Measurements from ENCODE around the gene LSM10. TPM values are rescaled to one million over a fixed set of nuclear protein-coding genes. Genes with fewer than 3 reads are reported as not detected.
A peak's percentile ranks its signal among the peaks of the same experiment; 100 is the strongest.

Gene LSM10
- total RNA-seq, 2 experiments from 2014 or later = 33.5 to 36.5 TPM

DNA sequence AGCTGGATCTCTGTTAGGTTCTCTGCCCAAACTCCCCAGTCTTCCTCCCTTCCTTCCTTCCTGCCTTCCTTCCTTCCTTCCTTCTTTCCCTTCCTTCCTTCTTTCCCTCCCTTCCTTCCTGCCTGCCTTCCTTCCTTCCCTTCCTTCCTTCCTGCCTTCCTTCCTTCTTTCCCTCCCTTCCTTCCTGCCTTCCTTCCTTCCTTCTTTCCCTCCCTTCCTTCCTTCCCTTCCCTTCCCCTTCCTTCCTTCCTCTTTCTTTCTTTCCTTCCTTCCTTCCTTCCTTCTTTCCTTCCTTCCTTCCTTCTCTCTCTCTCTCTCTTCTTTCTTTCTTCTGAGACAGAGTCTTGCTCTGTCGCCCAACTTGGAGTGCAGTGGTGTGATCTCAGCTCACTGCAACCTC lies 8.7 kb upstream of the LSM10 start:
- Mint-ChIP-seq H3K9me3 (no peaks in the 10 kb centered on the region), H3K27me3 (ENCODE audit: low read depth) (no peaks in the 10 kb centered on the region), H3K4me1 (ENCODE audit: low read depth) (peaks cover 2% of the 10 kb centered on the region), H3K27ac (no peak overlapping the region), H3K36me3 (ENCODE audit: low read depth) (no peaks in the 10 kb centered on the region), H3K4me3 (no peak overlapping the region)
- intact Hi-C loops (cut with micrococcal nuclease) = no loop called here
- CTCF ChIA-PET = interaction anchor here (0.5 kb wide), 1 partner anchor 12 kb away, joined by 5 read pairs; no protein-coding TSS in a partner anchor
- DNase-seq = no peak

DNA sequence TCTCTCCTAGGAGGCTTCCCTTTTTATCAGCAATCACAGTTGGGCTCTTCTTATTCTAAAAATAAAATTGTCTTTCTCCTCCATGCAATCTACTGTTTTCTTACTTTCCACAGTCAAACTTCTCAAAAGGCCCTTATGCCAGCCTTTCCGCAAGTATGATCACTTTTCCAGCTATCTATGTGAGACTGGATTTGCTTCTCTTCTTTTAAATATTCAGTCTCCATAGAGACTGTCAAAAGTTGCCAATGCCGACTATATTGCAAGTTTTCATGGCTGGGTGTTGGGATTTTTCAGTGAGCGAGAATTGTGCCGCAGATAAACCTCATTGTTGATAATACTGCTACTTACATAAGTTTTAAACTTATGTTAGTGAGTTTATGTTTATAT lies 4.8 kb upstream of the LSM10 start:
- Mint-ChIP-seq H3K36me3 (ENCODE audit: low read depth) (peaks cover 2% of the 10 kb centered on the region), H3K4me1 (ENCODE audit: low read depth) (peaks cover 7% of the 10 kb centered on the region), H3K27me3 (ENCODE audit: low read depth) (no peaks in the 10 kb centered on the region), H3K4me3 (no peak overlapping the region), H3K27ac (no peak overlapping the region), H3K9me3 (no peaks in the 10 kb centered on the region)
- CTCF ChIA-PET = interaction anchor here (0.6 to 0.9 kb wide), 3 partner anchors 19 to 33 kb away, joined by 3 to 4 read pairs (median 3); no protein-coding TSS in a partner anchor
- intact Hi-C loops (cut with micrococcal nuclease) = no loop called here
- no peak for DNase-seq

DNA sequence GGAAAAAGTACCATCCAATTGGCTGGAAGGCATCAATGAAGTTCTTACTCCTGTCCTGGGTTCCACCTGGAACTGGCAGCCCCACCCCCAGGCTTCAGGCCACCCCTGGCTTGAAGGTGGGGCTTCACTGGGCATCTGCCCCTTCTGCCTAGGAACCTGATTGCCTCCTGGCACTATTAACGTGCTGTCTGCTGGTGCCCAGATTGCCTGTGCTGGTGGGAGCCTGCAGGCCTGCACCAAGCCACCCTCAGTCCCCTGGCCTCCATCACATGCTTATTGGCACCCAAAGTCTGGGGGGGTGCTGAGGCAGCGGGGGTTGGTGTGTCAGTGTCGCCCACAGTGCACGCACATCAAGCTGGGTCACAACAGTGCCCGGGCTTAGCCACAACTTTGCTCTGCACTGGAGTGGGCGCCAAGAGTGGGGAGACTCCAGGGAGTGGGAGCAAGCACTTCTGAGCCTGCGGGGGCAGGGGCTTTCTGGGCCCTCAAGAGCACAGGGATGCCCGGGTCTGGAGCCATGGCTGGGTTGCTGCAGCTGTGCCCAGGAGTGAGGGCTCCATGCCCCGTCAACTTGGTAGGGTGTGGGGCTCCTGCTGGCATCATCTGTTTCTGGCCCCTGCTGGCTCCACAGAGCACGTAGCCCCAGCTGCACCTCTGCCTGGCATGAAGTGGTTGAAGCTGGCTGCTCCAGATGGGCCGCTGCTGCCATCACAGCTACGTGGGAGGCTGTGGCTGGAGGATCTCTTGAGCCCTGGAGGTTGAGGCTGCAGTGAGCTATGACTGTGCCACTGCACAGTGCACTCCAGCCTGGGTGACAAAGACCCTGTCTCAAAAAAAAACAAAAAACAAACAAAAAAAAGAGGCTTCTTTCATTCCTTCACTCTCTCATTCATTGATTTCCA lies 4.1 kb upstream of the LSM10 start:
- CTCF ChIA-PET = interaction anchor here (0.6 to 2.4 kb wide), 3 partner anchors 15 to 22 kb away, joined by 3 to 6 read pairs (median 3); no protein-coding TSS in a partner anchor
- Mint-ChIP-seq H3K27ac (peak overlapping the region; percentile 30), H3K9me3 (no peaks in the 10 kb centered on the region), H3K4me1 (ENCODE audit: low read depth) (peaks cover 12% of the 10 kb centered on the region), H3K27me3 (ENCODE audit: low read depth) (no peaks in the 10 kb centered on the region), H3K36me3 (ENCODE audit: low read depth) (peaks cover 2% of the 10 kb centered on the region), H3K4me3 (no peak overlapping the region)
- DNase-seq = no peak
- intact Hi-C loops (cut with micrococcal nuclease) = no loop called here

DNA sequence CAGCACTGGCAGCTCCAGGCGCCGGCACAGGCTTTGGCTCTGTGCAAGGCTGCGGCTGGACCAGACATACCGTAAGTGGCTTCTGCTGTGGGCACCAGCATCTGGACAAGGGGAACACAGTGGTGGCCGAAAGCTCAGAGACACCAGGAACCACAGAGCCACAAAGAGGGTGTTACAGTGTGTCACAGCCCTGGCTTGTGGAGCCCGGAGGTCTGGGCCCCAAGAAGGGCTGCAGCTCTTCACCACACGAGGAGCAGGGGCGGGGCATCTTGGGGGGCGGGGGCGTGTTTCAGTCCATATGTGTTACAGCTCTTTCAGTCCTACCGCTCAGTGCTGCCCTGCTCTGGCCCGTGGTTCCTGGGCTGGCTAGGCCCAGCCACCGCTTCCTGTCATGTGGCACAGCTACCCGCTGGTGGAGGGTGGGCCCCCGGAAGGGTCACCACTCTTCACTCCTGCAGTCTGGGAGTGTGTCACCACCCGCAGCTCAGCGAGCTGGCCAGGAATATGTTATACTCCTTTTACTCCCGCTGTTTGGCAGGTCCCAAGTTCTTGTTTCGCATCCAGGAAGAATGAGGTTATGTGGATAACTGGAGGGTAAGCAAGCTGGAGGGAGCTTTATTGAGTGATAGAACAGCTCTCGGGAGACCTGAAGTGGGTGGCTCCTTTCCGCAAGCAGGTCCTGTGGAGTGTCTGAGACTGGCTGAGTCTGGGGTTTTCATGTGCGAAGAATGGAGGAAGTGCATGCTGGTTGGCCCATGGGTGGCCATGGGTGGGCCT lies 3.3 kb upstream of the LSM10 start:
- CTCF ChIA-PET = interaction anchor here (0.8 to 2.4 kb wide), 3 partner anchors 14 to 59 kb away, joined by 4 to 6 read pairs (median 5); no protein-coding TSS in a partner anchor
- intact Hi-C loops (cut with micrococcal nuclease) = no loop called here
- Mint-ChIP-seq H3K9me3 (no peaks in the 10 kb centered on the region), H3K4me3 (peak overlapping the region; percentile 24), H3K36me3 (ENCODE audit: low read depth) (peaks cover 6% of the 10 kb centered on the region), H3K27ac (peak overlapping the region; percentile 30), H3K27me3 (ENCODE audit: low read depth) (no peaks in the 10 kb centered on the region), H3K4me1 (ENCODE audit: low read depth) (peaks cover 19% of the 10 kb centered on the region)
- peak; percentile 37 for DNase-seq

DNA sequence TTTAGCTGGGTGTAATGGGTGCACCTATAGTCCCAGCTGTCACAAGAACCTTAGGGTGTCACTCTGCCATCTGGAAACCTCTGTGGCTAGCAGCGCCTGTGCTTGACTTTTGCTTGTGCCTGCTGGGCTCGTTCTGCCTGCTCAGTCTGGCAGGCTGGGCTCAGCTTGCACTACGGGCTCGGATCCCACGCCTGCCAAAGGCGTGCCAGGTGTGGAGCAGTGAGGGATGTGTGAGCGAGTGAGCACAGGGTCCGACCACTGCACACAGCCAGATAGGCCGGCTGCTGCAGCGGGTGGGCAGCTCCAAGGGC lies 2.8 kb upstream of the LSM10 start:
- Mint-ChIP-seq H3K9me3 (no peaks in the 10 kb centered on the region), H3K36me3 (ENCODE audit: low read depth) (peaks cover 6% of the 10 kb centered on the region), H3K4me3 (no peak overlapping the region), H3K27ac (no peak overlapping the region), H3K27me3 (ENCODE audit: low read depth) (no peaks in the 10 kb centered on the region), H3K4me1 (ENCODE audit: low read depth) (peaks cover 22% of the 10 kb centered on the region)
- DNase-seq = no peak
- CTCF ChIA-PET = interaction anchor here (0.6 to 2.4 kb wide), 5 partner anchors 13 to 76 kb away, joined by 3 to 8 read pairs (median 5); no protein-coding TSS in a partner anchor
- intact Hi-C loops (cut with micrococcal nuclease) = no loop called here

DNA sequence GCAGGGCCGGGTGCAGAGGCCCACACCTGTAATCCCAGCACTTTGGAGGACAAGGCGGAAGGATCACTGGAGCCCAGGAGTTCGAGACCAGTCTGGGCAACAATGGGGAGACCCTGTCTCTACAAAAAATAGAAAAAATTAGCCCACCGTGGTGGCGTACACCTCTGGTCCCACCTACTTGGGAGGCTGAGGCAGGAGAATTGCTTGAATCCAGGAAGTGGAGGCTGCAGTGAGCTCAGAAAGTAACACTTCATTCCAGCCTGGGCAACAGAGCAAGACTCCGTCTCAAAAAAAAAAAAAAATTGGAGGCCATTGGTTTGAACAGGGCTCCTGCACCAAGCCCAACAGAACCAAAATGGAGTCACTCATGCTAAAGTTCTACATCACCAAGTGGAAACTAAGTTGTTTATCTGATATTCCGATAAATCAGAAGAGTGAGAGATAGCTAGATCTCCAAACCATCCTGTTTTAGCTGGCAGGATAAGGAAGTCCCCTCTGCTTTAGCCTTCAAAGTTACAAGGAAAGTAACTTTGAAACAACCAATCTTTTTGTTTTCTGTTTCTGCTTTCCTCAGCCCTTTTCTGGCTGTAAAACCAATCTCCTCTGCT lies 766 bp upstream of the LSM10 start:
- Mint-ChIP-seq H3K4me3 (peak overlapping the region; percentile 96), H3K27me3 (ENCODE audit: low read depth) (no peaks in the 10 kb centered on the region), H3K36me3 (ENCODE audit: low read depth) (peaks cover 7% of the 10 kb centered on the region), H3K27ac (peak overlapping the region; percentile 94), H3K4me1 (ENCODE audit: low read depth) (peaks cover 30% of the 10 kb centered on the region), H3K9me3 (no peaks in the 10 kb centered on the region)
- CTCF ChIA-PET = interaction anchor here (1.3 to 1.6 kb wide), 3 partner anchors 10 to 21 kb away, joined by 3 to 5 read pairs (median 4); partner anchors contain the start of gene STK40
- intact Hi-C loops (cut with micrococcal nuclease) = no loop called here
- DNase-seq = no peak

DNA sequence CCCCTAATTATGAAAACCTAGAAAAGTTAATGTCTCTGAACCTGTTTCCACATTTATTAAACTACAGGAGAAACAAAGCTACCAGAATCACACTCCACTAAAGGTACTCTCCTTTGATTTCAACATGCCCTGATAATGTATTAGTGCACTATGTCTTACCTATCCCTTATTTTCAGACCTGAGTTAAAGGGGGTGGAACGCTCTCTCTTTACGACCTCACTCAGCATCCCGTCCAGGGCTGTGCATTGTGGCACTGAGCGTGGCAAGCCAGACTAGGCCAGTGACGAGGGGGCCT lies 678 bp downstream of the LSM10 start:
- intact Hi-C loops (cut with micrococcal nuclease) = loop anchor here (1.0 kb wide), 2 partner anchors 11 to 23 kb away; no protein-coding TSS in a partner anchor
- peak; percentile 55 for DNase-seq
- peak overlapping the region; percentile 96 for H3K4me3 Mint-ChIP-seq
- H3K36me3 Mint-ChIP-seq (ENCODE audit: low read depth) = peaks cover 16% of the 10 kb centered on the region
- H3K27me3 Mint-ChIP-seq (ENCODE audit: low read depth) = no peaks in the 10 kb centered on the region
- H3K4me1 Mint-ChIP-seq (ENCODE audit: low read depth) = peaks cover 35% of the 10 kb centered on the region
- H3K9me3 Mint-ChIP-seq = no peaks in the 10 kb centered on the region
- H3K27ac Mint-ChIP-seq = peak overlapping the region; percentile 94
- CTCF ChIA-PET = interaction anchor here (0.7 to 2.8 kb wide), 7 partner anchors 10 to 111 kb away, joined by 3 to 13 read pairs (median 4); partner anchors contain the start of gene STK40

DNA sequence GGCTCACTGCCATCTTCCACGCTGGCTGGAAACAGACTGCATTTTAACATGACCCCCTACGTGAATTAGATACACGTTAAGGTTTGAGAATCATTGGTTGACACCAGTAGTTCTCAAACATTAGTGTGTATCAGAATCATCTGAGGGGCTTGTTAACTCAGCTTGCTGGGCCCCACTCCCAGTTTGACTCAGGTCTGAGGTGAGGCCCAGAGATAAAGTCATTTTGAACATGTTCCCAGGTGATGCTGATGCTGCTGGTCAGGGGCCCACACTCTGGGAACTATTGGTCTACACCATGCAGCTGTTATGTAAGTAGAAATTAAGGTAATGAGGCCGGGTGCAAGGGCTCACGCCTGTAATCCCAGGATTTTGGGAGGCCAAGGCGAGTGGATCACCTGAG lies 1.3 kb downstream of the LSM10 start:
- intact Hi-C loops (cut with micrococcal nuclease) = no loop called here
- no peaks in the 10 kb centered on the region for H3K9me3 Mint-ChIP-seq
- peaks cover 35% of the 10 kb centered on the region for H3K4me1 Mint-ChIP-seq (ENCODE audit: low read depth)
- DNase-seq = peak; percentile 48
- CTCF ChIA-PET = interaction anchor here (0.6 to 2.8 kb wide), 5 partner anchors 10 to 167 kb away, joined by 3 to 13 read pairs (median 4); no protein-coding TSS in a partner anchor
- peak overlapping the region; percentile 12 for H3K27ac Mint-ChIP-seq
- H3K36me3 Mint-ChIP-seq (ENCODE audit: low read depth) = peaks cover 19% of the 10 kb centered on the region
- no peaks in the 10 kb centered on the region for H3K27me3 Mint-ChIP-seq (ENCODE audit: low read depth)
- H3K4me3 Mint-ChIP-seq = peak overlapping the region; percentile 96

DNA sequence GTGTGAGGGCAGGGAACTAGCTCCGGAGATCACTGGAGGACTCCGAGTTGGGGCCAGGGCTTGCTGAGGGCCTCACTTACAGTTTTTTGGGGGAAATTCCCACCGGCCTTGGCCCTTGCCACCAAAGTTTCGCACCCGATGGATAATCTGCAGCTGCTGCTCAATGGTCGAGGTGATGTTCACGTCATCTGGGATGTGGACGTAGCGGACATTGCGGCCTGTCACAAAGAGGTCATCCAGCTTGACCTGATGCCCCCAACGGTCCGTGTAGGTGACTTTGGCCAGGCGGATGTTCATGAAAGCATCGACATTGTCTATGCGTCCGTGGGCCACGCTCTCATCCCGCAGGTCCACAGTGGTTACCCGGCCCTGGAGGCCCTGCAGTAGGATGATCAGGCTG lies 4.0 kb downstream of the LSM10 start:
- H3K36me3 Mint-ChIP-seq (ENCODE audit: low read depth) = peaks cover 27% of the 10 kb centered on the region
- H3K27ac Mint-ChIP-seq = no peak overlapping the region
- intact Hi-C loops (cut with micrococcal nuclease) = no loop called here
- no peaks in the 10 kb centered on the region for H3K9me3 Mint-ChIP-seq
- no peak for DNase-seq
- CTCF ChIA-PET = interaction anchor here (0.7 kb wide), 1 partner anchor 24 kb away, joined by 4 read pairs; no protein-coding TSS in a partner anchor
- H3K27me3 Mint-ChIP-seq (ENCODE audit: low read depth) = no peaks in the 10 kb centered on the region
- H3K4me1 Mint-ChIP-seq (ENCODE audit: low read depth) = peaks cover 40% of the 10 kb centered on the region
- H3K4me3 Mint-ChIP-seq = no peak overlapping the region

DNA sequence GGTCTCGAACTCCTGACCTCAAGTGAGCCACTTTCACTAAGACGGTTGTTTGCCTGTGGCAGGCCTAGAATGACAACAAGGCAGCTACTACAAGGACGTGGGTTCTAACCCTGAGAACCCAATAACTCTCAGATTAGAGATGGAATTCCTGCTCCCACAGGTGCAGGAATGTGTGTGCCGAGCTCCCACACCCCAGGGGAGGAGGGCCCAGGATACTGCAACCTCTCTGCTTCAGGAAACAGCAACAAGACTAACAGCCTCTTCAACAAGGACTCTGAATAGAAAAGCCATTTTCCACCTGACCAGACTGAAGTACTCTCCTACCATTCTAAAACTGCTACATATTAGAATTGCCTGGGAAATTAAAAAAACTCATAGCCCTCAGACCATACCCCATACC lies 4.9 kb downstream of the LSM10 start:
- CTCF ChIA-PET = no interaction called here

DNA sequence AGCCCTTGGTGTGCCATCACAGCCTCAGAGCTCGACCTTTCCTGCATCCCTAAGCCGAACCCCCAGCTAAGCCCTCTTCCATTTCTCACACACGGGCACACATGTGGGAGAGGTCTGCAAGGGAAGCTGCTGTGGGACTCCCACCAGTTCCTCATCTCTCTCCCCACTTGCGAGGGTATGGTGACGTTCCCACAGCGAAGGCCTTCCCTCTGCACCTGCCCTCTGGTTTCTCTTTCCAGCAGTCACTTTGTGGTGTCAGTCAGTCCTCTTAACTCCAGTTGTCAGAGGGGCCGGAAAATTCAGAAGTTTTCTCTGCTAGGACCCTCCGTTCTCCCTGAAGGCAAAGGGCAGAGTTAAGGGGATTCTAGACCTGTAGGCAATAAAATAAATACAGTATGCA lies 6.4 kb downstream of the LSM10 start:
- DNase-seq = no peak
- intact Hi-C loops (cut with micrococcal nuclease) = no loop called here
- H3K36me3 Mint-ChIP-seq (ENCODE audit: low read depth) = peaks cover 23% of the 10 kb centered on the region
- peak overlapping the region; percentile 44 for H3K27ac Mint-ChIP-seq
- H3K4me1 Mint-ChIP-seq (ENCODE audit: low read depth) = peaks cover 40% of the 10 kb centered on the region
- CTCF ChIA-PET = interaction anchor here (0.7 kb wide), 1 partner anchor 1204 kb away, joined by 3 read pairs; the partner anchor contains the start of gene GNL2
- no peaks in the 10 kb centered on the region for H3K27me3 Mint-ChIP-seq (ENCODE audit: low read depth)
- H3K4me3 Mint-ChIP-seq = no peak overlapping the region
- H3K9me3 Mint-ChIP-seq = no peaks in the 10 kb centered on the region

More for the DNA sequence above, 4.9 kb downstream of the LSM10 start:
- Mint-ChIP-seq H3K4me3 (no peak overlapping the region), H3K9me3 (no peaks in the 10 kb centered on the region), H3K27ac (no peak overlapping the region), H3K4me1 (ENCODE audit: low read depth) (peaks cover 37% of the 10 kb centered on the region), H3K36me3 (ENCODE audit: low read depth) (peaks cover 27% of the 10 kb centered on the region), H3K27me3 (ENCODE audit: low read depth) (no peaks in the 10 kb centered on the region)
- intact Hi-C loops (cut with micrococcal nuclease) = no loop called here
- no peak for DNase-seq

DNA sequence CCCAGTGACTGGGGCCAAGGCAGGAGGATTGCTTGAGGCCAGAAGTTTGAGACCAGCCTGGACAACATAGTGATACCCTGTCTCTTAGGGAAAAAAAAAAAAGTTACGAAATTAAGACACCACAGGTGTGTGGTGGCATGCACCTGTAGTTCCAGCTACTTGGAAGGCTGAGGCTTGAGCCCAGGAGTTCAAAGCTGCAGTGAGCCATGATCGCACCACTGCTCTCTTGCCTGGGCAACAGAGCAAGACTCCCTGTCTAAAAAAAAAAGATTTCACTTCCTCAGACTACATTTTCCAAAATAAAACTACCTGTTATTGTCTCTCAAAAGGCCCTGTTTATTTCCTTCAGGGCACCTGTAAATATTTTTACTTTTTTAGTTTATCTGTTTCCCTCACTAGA lies 7.3 kb downstream of the LSM10 start:
- peaks cover 34% of the 10 kb centered on the region for H3K4me1 Mint-ChIP-seq (ENCODE audit: low read depth)
- CTCF ChIA-PET = interaction anchor here (0.6 to 0.7 kb wide), 3 partner anchors 89 to 1661 kb away, joined by 3 read pairs; no protein-coding TSS in a partner anchor
- H3K9me3 Mint-ChIP-seq = no peaks in the 10 kb centered on the region
- H3K36me3 Mint-ChIP-seq (ENCODE audit: low read depth) = peaks cover 21% of the 10 kb centered on the region
- no peak overlapping the region for H3K4me3 Mint-ChIP-seq
- no peaks in the 10 kb centered on the region for H3K27me3 Mint-ChIP-seq (ENCODE audit: low read depth)
- peak overlapping the region; percentile 72 for H3K27ac Mint-ChIP-seq
- DNase-seq = no peak
- intact Hi-C loops (cut with micrococcal nuclease) = no loop called here

Measured in activated naive CD4-positive, alpha-beta T cell treated with anti-CD3 and anti-CD28 coated beads for 36 hours (primary cell).